ENCODE results near the gene PITPNC1. TPM values are rescaled to one million over a fixed set of nuclear protein-coding genes. Genes with fewer than 3 reads are reported as not detected.
"Not testable (repeated sequence)": the region's sequence is repeated elsewhere in the genome, so short reads cannot be mapped to it uniquely, and the experiment has no call there.

PITPNC1 gene
- polyA plus RNA-seq (ENCODE audit: insufficient read length in 10 of 10): 10 to 100 TPM in 7 of 10 donors, 1 to 10 TPM in 3; 8.9 to 15.8 (median 10.8) TPM
- long read RNA-seq, donor 1: 0 reads
- long read RNA-seq, donor 2: 0 reads
- long read RNA-seq, donor 3: 0 reads
- long read RNA-seq, donor 4: 0 reads
- long read RNA-seq, donor 5: 0 reads
- long read RNA-seq, donor 6: 0 reads
- long read RNA-seq, donor 7: 0 reads
- long read RNA-seq, donor 8: 0 reads
- long read RNA-seq, donor 9: 0 reads

DNA sequence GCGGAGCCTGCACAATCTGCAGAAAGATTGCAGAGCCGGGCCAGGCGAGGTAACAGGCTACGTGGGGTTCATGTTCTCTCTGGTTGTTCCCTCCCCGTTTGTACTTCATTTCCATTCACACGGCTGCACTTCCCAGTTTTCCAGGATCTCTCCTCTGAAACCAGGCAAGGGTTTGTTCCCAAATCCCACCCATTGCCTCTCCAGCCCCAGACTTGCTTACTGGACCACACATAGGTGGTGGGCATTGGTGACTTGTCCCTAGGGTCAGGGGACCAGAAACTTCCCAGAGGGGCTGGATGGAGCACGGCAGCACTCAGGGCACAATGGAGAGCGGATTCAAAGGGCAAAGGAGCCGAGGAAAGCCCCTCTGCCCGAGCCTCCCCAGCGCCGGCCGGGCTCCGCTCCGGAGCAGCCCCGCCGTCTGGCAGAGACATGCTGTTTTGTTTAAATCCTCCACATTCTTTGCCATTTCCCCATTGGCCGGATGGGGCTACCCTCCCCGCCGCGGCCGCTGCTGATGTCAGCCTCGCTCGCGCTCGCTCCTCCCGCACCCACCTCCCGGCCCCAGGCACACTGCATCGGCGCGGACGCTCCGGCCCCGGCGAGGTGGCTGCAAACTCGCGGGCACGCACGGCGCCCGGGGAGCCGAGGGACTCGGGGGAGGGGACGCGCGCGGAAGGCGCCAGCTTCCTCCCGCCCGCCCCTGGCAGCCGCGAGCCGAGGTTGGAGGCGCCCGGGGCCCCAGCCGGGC is at the start of gene PITPNC1:
TSS of gene PITPNC1 (plus strand) at position 545 of the 751 bp plus-strand sequence.
- peak; percentile 83 to 96 (median 90) for DNase-seq

- no peak for DNase-seq
These were observed 49.1 kb upstream of the PITPNC1 start for GRCh38 chr17:67328026-67328425.

DNA sequence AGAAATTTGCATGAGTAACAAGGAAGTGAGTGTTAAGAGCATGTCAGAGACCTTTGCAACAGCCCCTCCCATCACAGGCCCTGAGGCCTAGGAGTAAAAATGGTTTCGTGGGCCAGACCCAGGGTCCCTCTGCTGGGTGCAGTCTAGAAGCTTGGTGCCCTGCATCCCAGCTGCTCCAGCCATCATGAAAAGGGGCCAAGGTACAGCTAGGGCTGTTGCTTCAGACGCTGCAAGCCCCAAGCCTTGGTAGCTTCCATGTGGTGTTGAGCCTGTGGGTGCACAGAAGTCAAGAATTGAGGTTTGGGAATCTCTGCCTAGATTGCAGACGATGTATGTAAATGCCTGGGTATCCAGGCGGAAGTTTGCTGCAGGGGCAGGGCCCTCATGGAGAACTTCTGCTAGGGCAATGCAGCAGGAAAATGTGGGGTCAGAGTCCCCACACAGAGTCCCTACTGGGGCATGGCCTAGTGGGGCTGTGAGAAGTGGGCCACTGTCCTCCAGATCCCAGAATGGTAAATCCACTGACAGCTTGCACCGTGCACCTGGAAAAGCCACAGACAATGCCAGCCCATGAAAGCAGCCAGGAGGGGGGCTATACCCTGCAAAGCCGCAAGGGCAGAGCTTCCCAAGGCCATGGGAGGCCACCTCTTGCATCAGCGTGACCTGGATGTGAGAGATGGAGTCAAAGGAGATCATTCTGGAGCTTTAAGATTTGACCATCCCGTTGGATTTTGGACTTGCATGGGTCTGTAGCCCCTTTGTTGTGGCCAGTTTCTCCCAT is 45.5 kb upstream of the PITPNC1 start:
- DNase-seq: not testable (repeated sequence)

- not testable (repeated sequence) for DNase-seq
These were observed 44.9 kb upstream of the PITPNC1 start for GRCh38 chr17:67332162-67332508.

DNA sequence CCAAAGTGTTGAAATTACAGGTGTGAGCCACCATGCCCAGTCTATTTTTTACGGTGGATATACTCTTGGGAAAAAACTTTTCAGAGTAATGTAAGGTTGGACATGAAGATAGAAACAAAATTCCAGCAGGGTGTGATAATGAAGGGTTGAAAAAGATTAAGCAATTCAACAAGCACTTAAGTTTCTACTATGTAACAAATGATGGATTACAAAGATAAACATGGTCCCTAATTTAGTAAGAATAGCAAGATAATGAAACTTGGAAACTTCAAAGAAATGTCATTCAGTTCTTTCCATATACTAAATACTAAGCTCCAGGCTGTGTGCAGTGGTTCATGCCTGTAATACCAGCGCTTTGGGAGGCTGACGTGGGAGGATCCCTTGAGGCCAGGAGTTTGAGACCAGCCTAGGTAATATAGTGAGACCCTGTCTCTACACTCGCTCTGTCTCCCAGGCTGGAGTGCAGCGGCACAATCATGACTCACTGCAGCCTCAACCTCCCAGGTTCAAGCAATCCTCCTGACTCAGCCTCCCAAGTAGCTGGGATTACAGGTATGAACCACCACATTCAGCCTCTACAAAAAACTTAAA is 41.7 kb upstream of the PITPNC1 start:
- DNase-seq: no peak

GRCh38 chr17:67336859-67337258 is 40.2 kb upstream of the PITPNC1 start:
- no peak for DNase-seq

- DNase-seq: not testable (repeated sequence)
These were observed 38.7 kb upstream of the PITPNC1 start for GRCh38 chr17:67338353-67338752.

- DNase-seq: no peak
These were observed 33.8 kb upstream of the PITPNC1 start for GRCh38 chr17:67343237-67343636.

DNA sequence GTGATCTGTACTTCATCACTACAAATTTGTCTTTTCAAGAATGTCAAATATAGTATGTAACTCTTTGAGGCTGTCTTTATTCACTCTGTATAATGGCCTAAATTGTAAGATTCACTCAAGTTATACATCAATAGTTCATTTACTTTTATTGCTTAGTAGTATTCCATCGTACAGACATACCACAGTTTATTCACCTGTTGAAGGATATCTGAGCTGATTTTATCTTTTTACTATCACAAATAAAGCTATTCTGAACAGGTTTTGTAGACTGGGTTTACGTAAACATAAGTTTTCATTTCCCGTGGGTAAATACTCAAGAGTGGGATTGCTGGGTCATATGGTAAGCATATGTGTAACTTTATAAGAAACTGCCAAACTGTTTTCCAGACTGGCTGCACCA is 29.3 kb upstream of the PITPNC1 start:
- DNase-seq: no peak

DNA sequence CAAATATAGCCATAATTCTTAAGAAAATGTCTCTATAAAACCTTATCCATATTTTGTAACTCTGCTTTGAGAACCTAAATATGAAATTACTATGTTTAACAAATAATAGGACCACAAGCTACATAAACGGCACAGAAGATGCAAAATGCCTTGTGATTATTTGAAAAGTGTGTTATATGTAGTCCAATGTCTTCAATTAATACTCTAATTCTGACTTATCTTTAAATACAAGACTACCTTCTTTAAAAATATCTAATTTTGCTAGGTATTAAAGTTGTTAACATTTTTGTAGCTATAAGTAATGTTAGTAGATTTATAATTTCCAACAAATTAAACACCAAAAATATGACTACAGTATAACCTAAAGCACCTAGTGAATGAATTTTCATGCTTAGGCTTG is 27.7 kb upstream of the PITPNC1 start:
- DNase-seq: no peak

DNA sequence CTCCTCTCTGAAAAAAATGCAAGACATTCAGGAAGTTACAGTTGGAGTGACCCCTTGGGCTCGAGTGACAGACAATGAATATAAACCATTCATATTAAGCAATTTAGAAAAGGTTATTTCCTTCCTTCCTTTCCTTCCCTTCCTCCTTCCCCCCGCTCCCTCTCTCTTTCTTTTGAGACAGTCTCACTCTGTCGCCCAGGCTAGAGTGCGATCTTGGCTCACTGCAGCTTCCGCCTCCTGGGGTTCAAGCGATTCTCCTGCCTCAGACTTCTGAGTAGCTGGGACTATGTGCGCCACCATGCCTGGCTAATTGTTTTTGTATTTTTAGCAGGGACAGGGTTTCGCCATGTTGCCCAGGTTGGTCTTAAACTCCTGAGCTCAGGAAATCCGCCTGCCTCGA is 23.9 kb upstream of the PITPNC1 start:
- DNase-seq: no peak

DNA sequence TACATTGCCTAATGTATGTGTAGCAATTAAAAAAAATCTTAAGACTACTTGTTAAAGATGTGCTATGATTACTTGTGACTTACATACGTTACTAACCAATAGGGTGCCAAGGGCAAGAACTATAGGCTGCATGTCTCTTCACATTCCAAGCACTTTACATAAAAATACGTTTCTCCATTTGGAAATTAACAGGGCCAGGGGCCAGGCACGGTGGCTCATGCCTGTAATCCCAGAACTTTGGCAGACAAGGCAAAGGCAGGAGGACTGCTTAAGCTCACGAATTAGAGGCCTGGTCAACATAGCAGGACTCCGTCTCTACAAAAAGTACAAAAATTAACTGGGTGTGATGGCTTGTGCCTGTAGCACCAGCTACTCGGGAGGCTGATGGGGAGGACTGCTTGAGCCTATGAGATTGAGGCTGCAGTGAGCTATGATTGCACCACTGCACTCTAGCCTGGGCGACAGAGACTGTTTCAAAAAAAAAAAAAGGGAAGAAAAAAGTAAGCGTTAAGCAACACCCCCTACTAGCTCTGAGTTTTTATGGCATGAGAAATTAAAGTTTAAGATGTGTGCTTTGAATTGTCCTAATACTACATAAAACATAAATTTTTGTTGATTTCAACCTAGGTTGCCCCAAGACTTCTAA is 23.0 kb upstream of the PITPNC1 start:
- DNase-seq: no peak

- no peak for DNase-seq
These were observed 18.5 kb upstream of the PITPNC1 start for GRCh38 chr17:67358612-67359011.

- no peak for DNase-seq
These were observed 16.9 kb upstream of the PITPNC1 start for GRCh38 chr17:67359960-67360791.

DNA sequence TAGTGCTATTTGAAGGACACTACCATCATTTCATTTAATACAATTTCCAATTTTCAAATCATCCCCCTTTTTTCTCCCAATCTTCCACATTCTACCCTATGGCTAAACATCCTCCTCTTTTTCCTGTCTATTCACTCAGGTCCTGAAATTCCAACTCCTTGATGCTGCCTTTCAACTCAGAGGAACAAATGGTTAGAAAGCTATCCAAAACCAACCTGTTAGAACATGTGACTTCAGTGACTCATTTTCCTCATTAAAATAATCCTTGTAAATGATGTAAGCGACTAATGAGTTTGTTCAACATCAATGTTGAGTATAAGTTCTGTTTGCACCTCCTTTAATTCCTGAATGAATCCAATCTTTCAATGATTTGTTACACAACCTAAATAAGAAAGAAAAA is 16.2 kb upstream of the PITPNC1 start:
- no peak for DNase-seq

DNA sequence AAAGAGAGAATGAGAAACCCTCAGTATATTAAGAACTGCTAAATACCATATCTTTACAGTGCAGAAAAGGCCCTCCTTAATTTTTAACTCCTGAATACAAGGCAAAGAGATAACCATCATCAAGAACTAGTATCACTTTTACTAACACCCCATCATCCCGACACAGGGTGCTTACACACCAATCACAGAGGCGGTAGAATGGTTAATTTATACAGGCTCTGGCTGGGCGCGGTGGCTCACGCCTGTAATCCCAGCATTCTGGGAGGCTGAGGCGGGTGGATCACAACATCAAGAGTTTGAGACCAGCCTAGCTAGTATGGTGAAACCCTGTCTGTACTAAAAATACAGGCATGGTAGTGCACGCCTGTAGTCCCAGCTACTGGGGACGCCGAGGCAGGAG is 14.9 kb upstream of the PITPNC1 start:
- DNase-seq: no peak

- DNase-seq: no peak
These were observed 12.0 kb upstream of the PITPNC1 start for GRCh38 chr17:67364847-67365737.

- DNase-seq: peak in 1 of 3 donors; percentile 36
These were observed 11.3 kb upstream of the PITPNC1 start for GRCh38 chr17:67365738-67366192.
